Osteoblast (primary cell): Measurements from ENCODE around the gene JAG2. TPM values are rescaled to one million over a fixed set of nuclear protein-coding genes. Genes with fewer than 3 reads are reported as not detected.
A peak's percentile ranks its signal among the peaks of the same experiment; 100 is the strongest.

ENCODE experiments used
- DNase-seq: peaks from one replicate; pipeline ENCODE4 v3.0.0; 2011; ENCODE audit warnings: low spot score, mixed read lengths; ENCODE audit not compliant: insufficient read length; ENCODE audit errors: missing footprints
- H2AFZ ChIP-seq: 2 replicates; pipeline ENCODE4 v1.6.0; 2011; ENCODE audit warnings: mild to moderate bottlenecking, low read length
- H3K27ac ChIP-seq: 2 replicates; pipeline ENCODE4 v1.5.1; 2011; ENCODE audit warnings: mild to moderate bottlenecking, low read depth, low read length, moderate library complexity
- H3K27me3 ChIP-seq: 2 replicates; pipeline ENCODE4 v1.6.0; 2012; ENCODE audit warnings: mild to moderate bottlenecking, control low read depth, inconsistent platforms, low read length, moderate library complexity; ENCODE audit not compliant: insufficient read depth
- H3K36me3 ChIP-seq: 2 replicates; pipeline ENCODE4 v1.5.1; 2011; ENCODE audit warnings: mild to moderate bottlenecking, low read length, control low read depth, moderate library complexity; ENCODE audit not compliant: insufficient read depth
- H3K4me1 ChIP-seq: 2 replicates; pipeline ENCODE4 v1.5.1; 2011; ENCODE audit warnings: mild to moderate bottlenecking, low read length, control low read depth, moderate library complexity; ENCODE audit not compliant: insufficient read depth
- H3K4me2 ChIP-seq: 2 replicates; pipeline ENCODE4 v1.6.0; 2011; ENCODE audit warnings: mild to moderate bottlenecking, low read length; ENCODE audit not compliant: insufficient read depth
- H3K4me3 ChIP-seq: fragments of 200-600 bp; sonication (generic); 3 replicates; pipeline ENCODE4 v1.5.1; 2012; ENCODE audit warnings: mild to moderate bottlenecking, low read length, inconsistent platforms; ENCODE audit not compliant: insufficient read depth
- H3K79me2 ChIP-seq: 2 replicates; pipeline ENCODE4 v1.6.0; 2012; ENCODE audit warnings: mild to moderate bottlenecking, low read length, control low read depth, inconsistent platforms; ENCODE audit not compliant: insufficient read depth
- H3K9me3 ChIP-seq: 2 replicates; pipeline ENCODE4 v1.5.1; 2011; ENCODE audit warnings: low read depth, low read length, control low read depth
- H4K20me1 ChIP-seq: 2 replicates; pipeline ENCODE4 v1.6.0; 2012; ENCODE audit warnings: mild to moderate bottlenecking, low read length, control low read depth; ENCODE audit not compliant: insufficient read depth
- total RNA-seq: library from RNA; depleted of rRNA; stranded (reverse); fragments of >200 nt; gene quantifications from 2 replicates; pipeline ENCODE4 v1.2.3, GENCODE V29; 2012
- TF ChIP-seq, protein P1 (sequence below): IDR thresholded peaks from 2 replicates; pipeline ENCODE4 v1.5.1; 2011; ENCODE audit warnings: mild to moderate bottlenecking, low read depth, low read length, moderate library complexity; ENCODE audit errors: extremely low read depth

JAG2 gene
- total RNA-seq, 1 donor, result 3.3 TPM

DNA sequence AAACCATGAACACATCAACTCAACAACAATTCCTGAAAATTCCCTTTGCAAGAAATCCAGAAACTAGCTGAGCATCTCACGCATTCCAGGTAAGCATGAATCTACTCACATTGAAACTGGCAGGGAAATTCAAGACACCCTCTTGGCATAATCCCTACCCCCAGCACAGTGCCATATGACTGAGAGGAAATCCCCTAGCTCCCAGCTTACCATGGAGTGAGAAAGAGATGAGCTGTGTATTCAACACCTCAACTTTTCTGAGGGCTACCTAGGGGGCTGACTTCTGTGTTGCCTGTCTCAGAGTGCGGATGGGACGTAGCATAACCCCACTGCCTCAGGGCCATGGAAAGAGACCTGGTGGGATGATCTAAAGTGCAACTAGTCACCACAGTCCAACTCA lies 65.7 kb downstream of the JAG2 start:
- Histone ChIP-seq H3K9me3 (no peaks in the 10 kb centered on the region), H3K4me2 (no peak overlapping the region), H3K27me3 (peaks cover 37% of the 10 kb centered on the region), H2AFZ (no peak overlapping the region), H3K36me3 (no peaks in the 10 kb centered on the region), H3K79me2 (no peaks in the 10 kb centered on the region), H4K20me1 (no peaks in the 10 kb centered on the region), H3K4me1 (no peaks in the 10 kb centered on the region), H3K4me3 (no peak overlapping the region), H3K27ac (no peak overlapping the region)
- TF ChIP-seq, protein P1, sequence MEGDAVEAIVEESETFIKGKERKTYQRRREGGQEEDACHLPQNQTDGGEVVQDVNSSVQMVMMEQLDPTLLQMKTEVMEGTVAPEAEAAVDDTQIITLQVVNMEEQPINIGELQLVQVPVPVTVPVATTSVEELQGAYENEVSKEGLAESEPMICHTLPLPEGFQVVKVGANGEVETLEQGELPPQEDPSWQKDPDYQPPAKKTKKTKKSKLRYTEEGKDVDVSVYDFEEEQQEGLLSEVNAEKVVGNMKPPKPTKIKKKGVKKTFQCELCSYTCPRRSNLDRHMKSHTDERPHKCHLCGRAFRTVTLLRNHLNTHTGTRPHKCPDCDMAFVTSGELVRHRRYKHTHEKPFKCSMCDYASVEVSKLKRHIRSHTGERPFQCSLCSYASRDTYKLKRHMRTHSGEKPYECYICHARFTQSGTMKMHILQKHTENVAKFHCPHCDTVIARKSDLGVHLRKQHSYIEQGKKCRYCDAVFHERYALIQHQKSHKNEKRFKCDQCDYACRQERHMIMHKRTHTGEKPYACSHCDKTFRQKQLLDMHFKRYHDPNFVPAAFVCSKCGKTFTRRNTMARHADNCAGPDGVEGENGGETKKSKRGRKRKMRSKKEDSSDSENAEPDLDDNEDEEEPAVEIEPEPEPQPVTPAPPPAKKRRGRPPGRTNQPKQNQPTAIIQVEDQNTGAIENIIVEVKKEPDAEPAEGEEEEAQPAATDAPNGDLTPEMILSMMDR, result no peak
- DNase-seq, result no peak

DNA sequence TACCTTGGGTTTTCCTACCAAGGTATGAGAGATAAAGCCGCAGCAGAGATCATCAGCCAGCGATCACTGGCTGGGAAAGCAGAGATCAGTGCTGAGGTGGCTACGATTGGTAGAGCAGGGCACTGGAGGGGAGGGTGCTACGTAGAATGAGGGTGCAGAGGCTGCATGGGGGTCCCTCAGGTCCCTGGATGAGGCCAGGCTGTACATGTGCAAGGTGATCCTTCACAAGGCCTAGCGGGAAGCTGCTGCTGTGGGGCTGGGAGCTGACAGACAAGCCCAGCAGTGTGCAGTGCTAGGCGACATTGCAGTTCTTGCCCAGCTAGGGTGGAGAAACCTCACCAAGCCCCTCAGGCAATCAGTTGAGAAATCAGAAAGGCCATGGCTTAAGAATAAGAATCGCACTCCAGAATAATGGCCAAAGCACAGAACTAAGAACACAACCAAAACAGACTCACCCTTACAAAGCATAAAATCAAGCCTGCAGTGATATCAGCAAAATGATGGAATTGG lies 66.2 kb downstream of the JAG2 start:
- TF ChIP-seq, protein P1, result no peak
- no peaks in the 10 kb centered on the region for H4K20me1 ChIP-seq
- no peak overlapping the region for H3K27ac ChIP-seq
- H3K4me2 ChIP-seq, result no peak overlapping the region
- H3K79me2 ChIP-seq, result no peaks in the 10 kb centered on the region
- H2AFZ ChIP-seq, result no peak overlapping the region
- no peaks in the 10 kb centered on the region for H3K4me1 ChIP-seq
- peak; percentile 43 for DNase-seq
- peaks cover 37% of the 10 kb centered on the region for H3K27me3 ChIP-seq
- no peaks in the 10 kb centered on the region for H3K9me3 ChIP-seq
- H3K36me3 ChIP-seq, result no peaks in the 10 kb centered on the region
- no peak overlapping the region for H3K4me3 ChIP-seq

DNA sequence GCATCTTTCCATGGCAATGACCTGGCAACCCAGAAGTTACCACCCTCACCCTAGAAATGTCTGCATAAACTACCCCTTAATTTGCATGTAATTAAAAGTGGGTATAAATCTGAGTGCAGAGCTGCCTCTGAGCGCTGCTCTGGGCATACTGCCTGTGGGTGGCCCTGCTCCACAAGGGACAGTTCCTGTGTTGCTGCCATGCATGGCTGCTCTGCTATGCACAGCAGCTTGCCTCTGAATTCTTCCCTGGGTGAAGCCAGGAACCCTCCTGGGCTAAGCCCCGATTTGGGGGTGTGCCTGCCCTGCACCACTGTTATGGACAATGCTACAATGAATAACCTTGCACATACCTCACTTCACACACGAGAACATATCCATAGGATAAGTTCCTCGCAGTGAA lies 67.7 kb downstream of the JAG2 start:
- H2AFZ ChIP-seq, result no peak overlapping the region
- H3K4me2 ChIP-seq, result no peak overlapping the region
- H3K27me3 ChIP-seq, result peaks cover 28% of the 10 kb centered on the region
- H4K20me1 ChIP-seq, result no peaks in the 10 kb centered on the region
- H3K79me2 ChIP-seq, result no peaks in the 10 kb centered on the region
- DNase-seq, result no peak
- no peaks in the 10 kb centered on the region for H3K4me1 ChIP-seq
- H3K36me3 ChIP-seq, result no peaks in the 10 kb centered on the region
- no peak overlapping the region for H3K4me3 ChIP-seq
- TF ChIP-seq, protein P1, result no peak
- no peak overlapping the region for H3K27ac ChIP-seq
- no peaks in the 10 kb centered on the region for H3K9me3 ChIP-seq

DNA sequence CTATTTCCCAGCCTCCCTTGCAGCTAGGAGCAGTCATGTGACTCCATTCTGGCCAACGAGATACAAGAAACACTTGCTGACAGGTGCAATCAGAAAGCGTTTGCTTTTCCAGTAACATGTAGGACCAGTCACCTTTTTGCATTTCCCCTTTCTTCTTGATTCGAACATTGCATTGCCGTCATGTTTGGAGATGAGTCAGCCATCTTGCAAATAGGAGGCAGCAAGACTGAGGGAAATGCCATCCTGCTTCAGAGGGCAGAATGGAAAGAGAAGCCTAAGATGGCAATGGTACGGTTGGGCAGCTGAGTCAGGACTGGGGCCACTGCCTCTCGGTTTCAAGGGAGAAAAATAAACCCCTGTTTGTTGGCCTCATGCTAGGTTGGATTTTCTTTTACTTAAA lies 68.8 kb downstream of the JAG2 start:
- Histone ChIP-seq H3K4me2 (no peak overlapping the region), H3K27me3 (peaks cover 19% of the 10 kb centered on the region), H4K20me1 (no peaks in the 10 kb centered on the region), H3K27ac (no peak overlapping the region), H2AFZ (no peak overlapping the region), H3K9me3 (no peaks in the 10 kb centered on the region), H3K4me3 (no peak overlapping the region), H3K36me3 (no peaks in the 10 kb centered on the region), H3K79me2 (no peaks in the 10 kb centered on the region), H3K4me1 (no peaks in the 10 kb centered on the region)
- TF ChIP-seq, protein P1, result no peak
- DNase-seq, result no peak
